ENCODE results near the gene DPH5.

Gene DPH5

DNA sequence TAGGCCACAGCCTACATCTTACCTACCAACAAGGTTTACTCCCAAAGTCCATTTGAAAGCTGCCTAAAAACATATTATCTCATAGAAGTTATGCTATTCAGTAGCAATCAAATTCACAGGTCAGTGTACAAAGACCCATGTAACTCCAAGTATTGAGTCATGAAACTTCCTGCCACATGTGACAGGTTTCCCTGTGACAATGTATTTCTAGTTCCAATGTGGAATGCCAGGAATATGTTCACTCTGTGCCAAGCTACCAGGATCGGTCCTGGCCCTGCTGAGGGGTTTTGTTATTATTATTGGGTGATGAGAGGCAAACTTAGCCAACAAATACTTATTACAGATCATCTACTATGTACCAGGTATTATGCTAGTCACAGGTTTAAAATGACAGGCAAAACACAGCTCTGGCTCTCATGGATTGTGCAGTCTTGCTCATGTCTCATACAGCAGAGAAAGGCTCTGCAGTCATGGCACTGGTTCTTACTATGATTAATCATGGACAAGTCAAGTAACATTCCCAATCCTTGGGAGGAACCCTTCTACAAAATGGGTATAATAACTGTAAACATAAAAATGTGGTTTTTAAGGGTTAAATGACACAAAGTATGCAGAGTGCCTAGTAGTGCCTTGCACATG, 22.5 kb downstream of the DPH5 start:
- H3K27me3 ChIP-seq (ENCODE audit: insufficient read depth, insufficient read length): no peaks in the 10 kb centered on the region
- no peak overlapping the region for H3K4me3 ChIP-seq (ENCODE audit: insufficient read length, low read depth)
- no peaks in the 10 kb centered on the region for H3K4me1 ChIP-seq (ENCODE audit: insufficient read depth, insufficient read length)
- TF ChIP-seq SUZ12 (IDR thresholded peaks at IDR 0.05; ENCODE audit: extremely low read depth, insufficient read depth, insufficient read length) (no peak), ZNF274 (IDR thresholded peaks at IDR 0.05; ENCODE audit: low read depth, low read length) (no peak), YY1 (IDR thresholded peaks at IDR 0.05; ENCODE audit: insufficient read depth, insufficient read length) (no peak)
- no peaks in the 10 kb centered on the region for H3K9me3 ChIP-seq (ENCODE audit: insufficient read depth, low read length)
- H3K9ac ChIP-seq (ENCODE audit: insufficient read length, low read depth): no peak overlapping the region
- H3K36me3 ChIP-seq (ENCODE audit: insufficient read depth, insufficient read length, low read length): peaks cover 38% of the 10 kb centered on the region
- DNase-seq (ENCODE audit: low read depth, low spot score): no peak

DNA sequence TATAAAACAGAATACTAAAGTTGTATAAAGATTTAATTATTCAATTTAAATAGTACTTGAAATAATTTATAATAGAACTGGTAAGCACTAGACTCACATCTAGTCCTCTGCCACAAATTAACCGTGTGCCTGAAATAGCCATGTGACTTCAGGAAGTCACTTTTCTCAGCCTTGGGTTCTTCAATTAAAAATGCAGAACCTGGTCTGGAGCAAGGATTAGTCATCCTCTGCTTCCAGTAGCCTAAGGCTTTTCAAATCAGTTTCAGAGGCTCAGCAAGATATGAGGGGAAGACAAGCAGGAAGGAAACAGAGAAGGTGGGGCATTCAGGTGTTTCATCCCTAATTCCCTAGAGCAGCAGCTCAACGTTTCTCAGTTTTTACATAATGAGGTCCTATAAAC, 23.0 kb downstream of the DPH5 start:
- no peaks in the 10 kb centered on the region for H3K4me1 ChIP-seq (ENCODE audit: insufficient read depth, insufficient read length)
- TF ChIP-seq YY1 (IDR thresholded peaks at IDR 0.05; ENCODE audit: insufficient read depth, insufficient read length): no peak
- no peak for TF ChIP-seq ZNF274 (IDR thresholded peaks at IDR 0.05; ENCODE audit: low read depth, low read length)
- no peak for TF ChIP-seq SUZ12 (IDR thresholded peaks at IDR 0.05; ENCODE audit: extremely low read depth, insufficient read depth, insufficient read length)
- no peaks in the 10 kb centered on the region for H3K9me3 ChIP-seq (ENCODE audit: insufficient read depth, low read length)
- DNase-seq (ENCODE audit: low read depth, low spot score): no peak
- no peak overlapping the region for H3K4me3 ChIP-seq (ENCODE audit: insufficient read length, low read depth)
- H3K9ac ChIP-seq (ENCODE audit: insufficient read length, low read depth): no peak overlapping the region
- peaks cover 43% of the 10 kb centered on the region for H3K36me3 ChIP-seq (ENCODE audit: insufficient read depth, insufficient read length, low read length)
- no peaks in the 10 kb centered on the region for H3K27me3 ChIP-seq (ENCODE audit: insufficient read depth, insufficient read length)

DNA sequence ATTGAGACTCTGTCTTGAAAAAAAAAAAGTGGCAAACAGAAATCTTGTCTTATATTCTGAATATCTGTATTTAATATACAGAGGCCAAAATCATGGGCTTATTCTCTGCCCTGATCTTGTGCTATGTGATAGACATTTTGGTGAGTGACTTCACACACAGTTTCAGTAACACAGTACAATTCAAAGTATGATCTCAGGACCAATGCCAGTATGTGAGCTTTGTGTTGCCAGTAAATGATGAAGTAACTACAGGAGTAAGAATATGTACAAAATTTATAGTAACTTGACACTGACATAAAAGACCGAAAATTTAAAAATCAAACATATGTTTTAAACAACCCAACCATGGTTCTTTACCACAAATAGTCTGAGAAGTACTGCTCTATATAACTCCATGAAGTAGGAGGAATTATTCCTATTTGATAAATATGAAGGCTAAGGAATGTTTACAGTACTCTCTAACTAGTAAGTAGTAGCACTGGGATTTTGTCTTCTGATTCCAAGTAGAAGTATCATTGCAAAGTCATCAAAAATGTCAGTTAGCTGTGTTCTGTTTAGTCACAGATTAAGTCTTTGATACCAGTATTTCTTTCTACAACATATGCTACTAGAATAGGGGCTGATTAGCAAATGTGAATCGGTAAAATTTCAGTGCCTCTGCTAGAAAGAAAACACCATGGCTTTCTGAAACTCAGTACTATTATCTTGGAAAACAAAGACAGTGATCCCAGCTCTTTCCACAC, 25.3 kb downstream of the DPH5 start:
- Histone ChIP-seq H3K9me3 (ENCODE audit: insufficient read depth, low read length) (no peaks in the 10 kb centered on the region), H3K27me3 (ENCODE audit: insufficient read depth, insufficient read length) (no peaks in the 10 kb centered on the region), H3K9ac (ENCODE audit: insufficient read length, low read depth) (no peak overlapping the region), H3K4me3 (ENCODE audit: insufficient read length, low read depth) (no peak overlapping the region), H3K36me3 (ENCODE audit: insufficient read depth, insufficient read length, low read length) (peaks cover 51% of the 10 kb centered on the region), H3K4me1 (ENCODE audit: insufficient read depth, insufficient read length) (no peaks in the 10 kb centered on the region)
- no peak for DNase-seq (ENCODE audit: low read depth, low spot score)
- no peak for TF ChIP-seq SUZ12 (IDR thresholded peaks at IDR 0.05; ENCODE audit: extremely low read depth, insufficient read depth, insufficient read length)
- TF ChIP-seq ZNF274 (IDR thresholded peaks at IDR 0.05; ENCODE audit: low read depth, low read length): no peak
- TF ChIP-seq YY1 (IDR thresholded peaks at IDR 0.05; ENCODE audit: insufficient read depth, insufficient read length): no peak

DNA sequence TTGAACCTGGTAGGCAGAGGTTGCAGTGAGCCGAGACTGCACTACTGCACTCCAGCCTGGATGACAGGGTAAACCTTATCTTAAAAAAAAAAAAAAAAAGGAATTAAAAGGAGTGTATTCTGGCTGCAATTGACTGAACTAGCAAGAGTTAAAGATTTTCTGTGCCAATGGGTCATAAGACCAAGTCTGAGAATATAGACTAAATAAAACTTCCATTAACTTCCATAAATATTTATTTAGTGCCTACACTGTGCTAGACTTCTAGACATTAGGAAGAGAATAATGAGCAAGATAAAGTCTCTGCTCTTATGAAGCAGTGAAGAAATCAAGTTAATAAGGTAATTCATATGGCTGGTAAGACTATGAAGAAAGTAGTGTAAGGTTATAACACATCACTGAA, 27.2 kb downstream of the DPH5 start:
- no peak overlapping the region for H3K4me3 ChIP-seq (ENCODE audit: insufficient read length, low read depth)
- no peaks in the 10 kb centered on the region for H3K27me3 ChIP-seq (ENCODE audit: insufficient read depth, insufficient read length)
- H3K9me3 ChIP-seq (ENCODE audit: insufficient read depth, low read length): no peaks in the 10 kb centered on the region
- H3K36me3 ChIP-seq (ENCODE audit: insufficient read depth, insufficient read length, low read length): peaks cover 63% of the 10 kb centered on the region
- no peaks in the 10 kb centered on the region for H3K4me1 ChIP-seq (ENCODE audit: insufficient read depth, insufficient read length)
- no peak overlapping the region for H3K9ac ChIP-seq (ENCODE audit: insufficient read length, low read depth)
- TF ChIP-seq SUZ12 (IDR thresholded peaks at IDR 0.05; ENCODE audit: extremely low read depth, insufficient read depth, insufficient read length) (no peak), ZNF274 (IDR thresholded peaks at IDR 0.05; ENCODE audit: low read depth, low read length) (no peak), YY1 (IDR thresholded peaks at IDR 0.05; ENCODE audit: insufficient read depth, insufficient read length) (no peak)
- DNase-seq (ENCODE audit: low read depth, low spot score): no peak

DNA sequence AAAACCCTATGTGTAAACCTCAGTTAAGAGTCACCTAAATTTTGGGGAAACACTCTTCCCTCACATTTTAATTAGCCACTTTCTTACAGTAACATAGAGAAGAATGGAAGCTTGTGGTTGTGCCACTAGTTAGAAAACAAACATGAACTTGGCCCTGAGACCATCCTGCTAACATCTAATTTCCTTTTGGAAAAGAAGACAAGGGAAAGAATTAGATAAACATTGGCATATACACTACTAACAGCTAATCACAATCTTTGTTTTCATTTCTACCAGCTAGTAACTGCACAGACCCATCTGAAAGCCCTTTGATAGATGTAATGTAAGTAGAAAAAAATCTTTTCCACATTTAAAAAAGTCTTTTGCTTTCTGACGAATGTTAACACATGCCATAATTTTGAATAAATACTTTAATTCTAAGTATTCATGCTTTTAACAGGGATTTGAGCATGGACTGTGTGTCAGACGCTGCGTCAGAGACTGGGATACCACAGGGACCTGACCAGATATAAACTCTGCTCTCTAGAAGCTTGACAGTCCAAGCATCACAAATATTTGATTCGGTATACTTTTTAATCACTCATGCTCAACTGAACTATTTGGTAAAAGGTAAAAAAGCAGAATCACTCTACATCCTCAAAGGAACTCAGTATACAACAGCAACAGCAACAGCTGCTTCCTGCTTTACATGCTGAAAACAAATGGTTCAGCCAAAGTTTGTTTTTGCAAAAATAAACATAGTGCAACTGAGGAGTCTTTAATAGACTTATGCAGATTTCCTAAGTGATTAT, 30.2 kb downstream of the DPH5 start:
- no peaks in the 10 kb centered on the region for H3K4me1 ChIP-seq (ENCODE audit: insufficient read depth, insufficient read length)
- no peaks in the 10 kb centered on the region for H3K27me3 ChIP-seq (ENCODE audit: insufficient read depth, insufficient read length)
- H3K9ac ChIP-seq (ENCODE audit: insufficient read length, low read depth): no peak overlapping the region
- DNase-seq (ENCODE audit: low read depth, low spot score): no peak
- no peak for TF ChIP-seq YY1 (IDR thresholded peaks at IDR 0.05; ENCODE audit: insufficient read depth, insufficient read length)
- no peak for TF ChIP-seq SUZ12 (IDR thresholded peaks at IDR 0.05; ENCODE audit: extremely low read depth, insufficient read depth, insufficient read length)
- TF ChIP-seq ZNF274 (IDR thresholded peaks at IDR 0.05; ENCODE audit: low read depth, low read length): no peak
- peaks cover 64% of the 10 kb centered on the region for H3K36me3 ChIP-seq (ENCODE audit: insufficient read depth, insufficient read length, low read length)
- no peaks in the 10 kb centered on the region for H3K9me3 ChIP-seq (ENCODE audit: insufficient read depth, low read length)
- no peak overlapping the region for H3K4me3 ChIP-seq (ENCODE audit: insufficient read length, low read depth)

DNA sequence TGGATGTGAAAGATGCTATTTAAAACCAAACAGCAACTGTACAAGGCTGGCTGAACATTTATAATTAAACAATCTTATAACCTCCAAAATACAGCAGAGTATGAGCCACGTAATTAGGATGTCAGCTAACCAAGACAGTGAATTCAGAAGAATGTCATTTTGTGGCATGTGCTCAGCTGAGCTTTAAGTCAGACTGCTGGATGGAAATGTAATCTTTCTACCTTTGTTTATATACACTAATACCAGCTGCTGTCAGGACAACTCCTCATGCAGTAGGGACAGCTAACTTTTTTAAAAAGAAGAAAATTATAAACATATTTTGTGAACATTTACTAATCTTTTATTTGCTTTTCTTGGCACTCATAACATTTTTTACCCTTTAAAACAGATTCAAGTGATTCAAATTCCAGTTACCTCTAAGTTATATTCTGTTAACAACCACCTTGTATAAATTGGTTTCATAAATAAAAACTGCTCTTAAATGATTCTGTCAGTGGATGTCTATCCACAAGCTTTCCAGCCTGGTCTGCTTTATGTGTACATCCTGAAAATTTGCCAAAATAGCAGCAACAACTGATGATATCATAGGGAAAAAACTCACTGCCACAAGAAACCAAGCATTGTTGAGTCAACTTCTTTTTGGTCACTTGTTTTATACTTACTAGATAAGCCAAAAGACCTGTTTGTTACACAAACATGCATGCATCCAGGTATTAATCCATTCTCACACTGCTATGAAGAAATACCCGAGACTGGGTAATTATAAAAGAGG, 36.1 kb downstream of the DPH5 start:
- no peak for TF ChIP-seq SUZ12 (IDR thresholded peaks at IDR 0.05; ENCODE audit: extremely low read depth, insufficient read depth, insufficient read length)
- TF ChIP-seq ZNF274 (IDR thresholded peaks at IDR 0.05; ENCODE audit: low read depth, low read length): no peak
- no peak for TF ChIP-seq YY1 (IDR thresholded peaks at IDR 0.05; ENCODE audit: insufficient read depth, insufficient read length)
- H3K27me3 ChIP-seq (ENCODE audit: insufficient read depth, insufficient read length): no peaks in the 10 kb centered on the region
- DNase-seq (ENCODE audit: low read depth, low spot score): no peak
- no peaks in the 10 kb centered on the region for H3K4me1 ChIP-seq (ENCODE audit: insufficient read depth, insufficient read length)
- peaks cover 41% of the 10 kb centered on the region for H3K36me3 ChIP-seq (ENCODE audit: insufficient read depth, insufficient read length, low read length)
- H3K9me3 ChIP-seq (ENCODE audit: insufficient read depth, low read length): no peaks in the 10 kb centered on the region
- no peak overlapping the region for H3K4me3 ChIP-seq (ENCODE audit: insufficient read length, low read depth)
- H3K9ac ChIP-seq (ENCODE audit: insufficient read length, low read depth): no peak overlapping the region

Measured in NT2/D1 (cell line).